Liver (tissue), 9 donors: ENCODE measurements around the gene BARX1. TPM values are rescaled to one million over a fixed set of nuclear protein-coding genes. Genes with fewer than 3 reads are reported as not detected.

Source experiments
- DNase-seq: peaks from one replicate; pipeline ENCODE4 v3.0.0-alpha.2; 2017; ENCODE audit warnings: low spot score
- H3K27ac ChIP-seq, 2 donors: one replicate each; pipeline ENCODE4 v1.7.0; 2013; ENCODE audit warnings: inconsistent platforms in 2 of 2, low read length in 2 of 2, control low read depth in 1 of 2, low read depth in 1 of 2, mild to moderate bottlenecking in 1 of 2
- H3K27me3 ChIP-seq, 4 donors: one replicate each; pipeline versions ENCODE4 v1.6.1 to v1.7.0; 2013; ENCODE audit warnings: low read length in 3 of 4, inconsistent platforms in 1 of 4, mild to moderate bottlenecking in 1 of 4, moderate library complexity in 1 of 4; ENCODE audit not compliant: control insufficient read depth in 4 of 4, insufficient read depth in 4 of 4
- H3K36me3 ChIP-seq, 4 donors: one replicate each; pipeline versions ENCODE4 v1.6.1 to v1.7.0; 2013; ENCODE audit warnings: low read length in 3 of 4, mild to moderate bottlenecking in 3 of 4, low read depth in 1 of 4, moderate library complexity in 1 of 4; ENCODE audit not compliant: control insufficient read depth in 4 of 4, insufficient read depth in 3 of 4
- H3K4me1 ChIP-seq, 4 donors: one replicate each; pipeline versions ENCODE4 v1.6.1 to v1.7.0; 2013; ENCODE audit warnings: low read length in 3 of 4, mild to moderate bottlenecking in 3 of 4, moderate library complexity in 1 of 4; ENCODE audit not compliant: control insufficient read depth in 4 of 4, insufficient read depth in 4 of 4
- H3K4me3 ChIP-seq, 3 donors: one replicate each; pipeline versions ENCODE4 v1.6.1 to v1.7.0; 2013; ENCODE audit warnings: low read length in 3 of 3, control low read depth in 1 of 3, low read depth in 1 of 3, mild to moderate bottlenecking in 1 of 3
- H3K9ac ChIP-seq, 2 donors: one replicate each; pipeline ENCODE4 v1.7.0; 2013; ENCODE audit warnings: low read length in 2 of 2, mild to moderate bottlenecking in 2 of 2, moderate library complexity in 2 of 2, control low read depth in 1 of 2, low read depth in 1 of 2
- H3K9me3 ChIP-seq, 4 donors: one replicate each; pipeline versions ENCODE4 v1.6.1 to v1.7.0; 2013; ENCODE audit warnings: low read length in 3 of 4; ENCODE audit not compliant: control insufficient read depth in 4 of 4
- EGR1 ChIP-seq, 2 donors: IDR thresholded peaks; 2 replicates each; pipeline ENCODE4 v1.6.1; 2016 to 2018; ENCODE audit warnings: antibody characterized with exemption in 2 of 2, low read depth in 2 of 2
- FOXA1 ChIP-seq: IDR thresholded peaks from 2 replicates; pipeline ENCODE4 v1.6.1; 2016; ENCODE audit warnings: antibody characterized with exemption
- FOXA2 ChIP-seq: IDR thresholded peaks from 2 replicates; pipeline ENCODE4 v1.6.1; 2016; ENCODE audit warnings: antibody characterized with exemption
- GABPA ChIP-seq, 2 donors: IDR thresholded peaks in 1 of 2; conservative IDR thresholded peaks in 1 of 2; 2 replicates each; pipeline ENCODE4 v1.6.1; 2016; ENCODE audit warnings: antibody characterized with exemption in 2 of 2, mild to moderate bottlenecking in 1 of 2, moderate library complexity in 1 of 2
- HNF4A ChIP-seq, 2 donors: conservative IDR thresholded peaks; 2 replicates each; pipeline ENCODE4 v1.6.1; 2016; ENCODE audit warnings: antibody characterized with exemption in 2 of 2, mild to moderate bottlenecking in 2 of 2
- HNF4G ChIP-seq: IDR thresholded peaks from 2 replicates; pipeline ENCODE4 v1.6.1; 2016; ENCODE audit warnings: antibody characterized with exemption
- JUND ChIP-seq, 2 donors: IDR thresholded peaks; 2 replicates each; pipeline ENCODE4 v1.6.1; 2016; ENCODE audit warnings: antibody characterized with exemption in 2 of 2
- NR2F2 ChIP-seq: IDR thresholded peaks from 2 replicates; pipeline ENCODE4 v1.6.1; 2016; ENCODE audit warnings: antibody characterized with exemption
- RAD21 ChIP-seq, 2 donors: IDR thresholded peaks; 2 replicates each; pipeline ENCODE4 v1.6.1; 2016; ENCODE audit warnings: antibody characterized with exemption in 2 of 2, mild to moderate bottlenecking in 2 of 2
- RXRA ChIP-seq, 2 donors: IDR thresholded peaks; 2 replicates each; pipeline ENCODE4 v1.6.1; 2017 to 2018; ENCODE audit warnings: antibody characterized with exemption in 2 of 2, mild to moderate bottlenecking in 1 of 2
- TAF1 ChIP-seq: conservative IDR thresholded peaks from 2 replicates; pipeline ENCODE4 v1.6.1; 2016; ENCODE audit warnings: antibody characterized with exemption, mild to moderate bottlenecking
- YY1 ChIP-seq: IDR thresholded peaks from 2 replicates; pipeline ENCODE4 v1.6.1; 2016; ENCODE audit warnings: antibody characterized with exemption, mild to moderate bottlenecking
- WGBS: extraction: QIAGEN DNeasy Blood & Tissue Kit; methylation state at CpG from one replicate; pipeline ENCODE4 v1.1.7; 2013; 5-methylcytosine and 5-hydroxymethylcytosine counted together
- polyA plus RNA-seq, 2 donors: library from polyadenylated mRNA; stranded (reverse) in 1 of 2; unstranded in 1 of 2; fragments of 200-250 nt in 1 of 2; fragments of >200 nt in 1 of 2; fragmentation: Nextera tagmentation in 1 of 2; extraction: Ambion mirVana in 1 of 2; gene quantifications; one replicate each; pipeline versions ENCODE4 v1.2.1 to v1.2.3, GENCODE V29; 2013 to 2015
- total RNA-seq, 2 donors: library from RNA; depleted of rRNA; stranded (reverse); fragments of >200 nt; gene quantifications; one replicate each; pipeline ENCODE4 v1.2.3, GENCODE V29; 2014
- TF ChIP-seq, protein P1 (sequence below): IDR thresholded peaks from 2 replicates; pipeline ENCODE4 v1.6.1; 2016; ENCODE audit warnings: antibody characterized with exemption
- TF ChIP-seq, protein P2 (sequence below): IDR thresholded peaks from 2 replicates; pipeline ENCODE4 v1.6.1; 2016; ENCODE audit warnings: antibody characterized with exemption, mild to moderate bottlenecking
- TF ChIP-seq, protein P3 (sequence below): IDR thresholded peaks from 2 replicates; pipeline ENCODE4 v1.6.1; 2016; ENCODE audit warnings: antibody characterized with exemption
- TF ChIP-seq, protein P4 (sequence below): IDR thresholded peaks from 2 replicates; pipeline ENCODE4 v1.6.1; 2016; ENCODE audit warnings: antibody characterized with exemption
- donor health status: healthy.
- donor health status: healthy.
- donor health status: healthy.
- donor health status: healthy.
- donor health status: healthy.

BARX1 gene
- total and polyA plus RNA-seq, 4 donors = not detected

DNA sequence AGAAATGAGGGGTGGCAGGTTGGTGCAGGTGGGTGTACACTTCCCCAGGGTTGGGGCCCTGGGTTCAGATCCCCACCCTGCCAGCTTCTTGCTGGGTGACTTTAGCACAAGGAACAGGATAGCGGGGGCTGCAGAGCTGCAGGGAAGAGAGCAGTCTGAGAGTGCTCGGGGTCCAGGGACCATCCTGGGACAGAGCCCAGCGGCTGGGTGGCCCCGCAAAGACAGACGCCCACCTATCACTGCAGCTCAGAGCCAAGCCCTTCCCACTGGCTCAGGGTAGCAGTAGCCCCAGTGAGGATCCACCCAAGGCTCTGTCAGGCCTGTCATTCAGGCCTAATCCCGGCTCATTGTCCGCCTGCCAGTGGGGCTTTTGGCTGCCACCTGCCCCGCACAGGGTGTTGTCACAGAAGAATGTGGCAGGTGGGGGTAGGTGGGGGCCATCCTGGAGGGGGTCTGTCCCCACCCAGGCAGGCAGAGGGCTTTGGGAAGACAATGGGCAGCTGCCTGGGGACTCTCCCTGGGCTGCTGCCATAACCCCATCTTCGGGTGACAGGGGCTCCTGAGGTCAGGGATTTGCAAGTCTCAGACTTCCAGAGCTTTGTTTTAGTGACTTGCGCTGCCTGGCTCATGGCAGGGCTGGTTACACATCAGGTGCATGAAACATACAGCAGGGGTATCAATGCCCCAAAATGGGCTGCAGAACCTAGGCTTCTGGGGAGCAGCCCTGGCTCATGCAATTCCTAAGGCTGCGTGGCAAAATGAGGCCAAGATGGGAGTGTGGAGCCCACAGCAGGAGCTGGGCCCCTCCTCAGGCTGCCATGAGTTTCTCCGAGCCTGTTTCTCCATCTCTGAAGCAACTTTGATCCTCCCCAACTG lies 52.1 kb downstream of the BARX1 start:
- Histone ChIP-seq H3K36me3 (no peaks in the 10 kb centered on the region), H3K27me3 (no peaks in the 10 kb centered on the region), H3K4me1 (no peaks in the 10 kb centered on the region), H3K4me3 (no peak overlapping the region), H3K9ac (no peak overlapping the region), H3K9me3 (no peaks in the 10 kb centered on the region), H3K27ac (no peak overlapping the region)
- TF ChIP-seq, protein P1, sequence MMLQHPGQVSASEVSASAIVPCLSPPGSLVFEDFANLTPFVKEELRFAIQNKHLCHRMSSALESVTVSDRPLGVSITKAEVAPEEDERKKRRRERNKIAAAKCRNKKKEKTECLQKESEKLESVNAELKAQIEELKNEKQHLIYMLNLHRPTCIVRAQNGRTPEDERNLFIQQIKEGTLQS = no peak
- TF ChIP-seq GABPA (IDR thresholded peaks at IDR 0.05 in 1 of 2, conservative IDR thresholded peaks at IDR 0.05 in 1 of 2) (no peak), TAF1 (no peak), HNF4G (no peak), FOXA2 (no peak), EGR1 (IDR thresholded peaks at IDR 0.05; ENCODE audit: low read depth in 2 of 2) (no peak), HNF4A (conservative IDR thresholded peaks at IDR 0.05) (no peak), RAD21 (IDR thresholded peaks at IDR 0.05) (no peak), FOXA1 (no peak), NR2F2 (no peak), JUND (IDR thresholded peaks at IDR 0.05) (no peak)
- TF ChIP-seq, protein P2, sequence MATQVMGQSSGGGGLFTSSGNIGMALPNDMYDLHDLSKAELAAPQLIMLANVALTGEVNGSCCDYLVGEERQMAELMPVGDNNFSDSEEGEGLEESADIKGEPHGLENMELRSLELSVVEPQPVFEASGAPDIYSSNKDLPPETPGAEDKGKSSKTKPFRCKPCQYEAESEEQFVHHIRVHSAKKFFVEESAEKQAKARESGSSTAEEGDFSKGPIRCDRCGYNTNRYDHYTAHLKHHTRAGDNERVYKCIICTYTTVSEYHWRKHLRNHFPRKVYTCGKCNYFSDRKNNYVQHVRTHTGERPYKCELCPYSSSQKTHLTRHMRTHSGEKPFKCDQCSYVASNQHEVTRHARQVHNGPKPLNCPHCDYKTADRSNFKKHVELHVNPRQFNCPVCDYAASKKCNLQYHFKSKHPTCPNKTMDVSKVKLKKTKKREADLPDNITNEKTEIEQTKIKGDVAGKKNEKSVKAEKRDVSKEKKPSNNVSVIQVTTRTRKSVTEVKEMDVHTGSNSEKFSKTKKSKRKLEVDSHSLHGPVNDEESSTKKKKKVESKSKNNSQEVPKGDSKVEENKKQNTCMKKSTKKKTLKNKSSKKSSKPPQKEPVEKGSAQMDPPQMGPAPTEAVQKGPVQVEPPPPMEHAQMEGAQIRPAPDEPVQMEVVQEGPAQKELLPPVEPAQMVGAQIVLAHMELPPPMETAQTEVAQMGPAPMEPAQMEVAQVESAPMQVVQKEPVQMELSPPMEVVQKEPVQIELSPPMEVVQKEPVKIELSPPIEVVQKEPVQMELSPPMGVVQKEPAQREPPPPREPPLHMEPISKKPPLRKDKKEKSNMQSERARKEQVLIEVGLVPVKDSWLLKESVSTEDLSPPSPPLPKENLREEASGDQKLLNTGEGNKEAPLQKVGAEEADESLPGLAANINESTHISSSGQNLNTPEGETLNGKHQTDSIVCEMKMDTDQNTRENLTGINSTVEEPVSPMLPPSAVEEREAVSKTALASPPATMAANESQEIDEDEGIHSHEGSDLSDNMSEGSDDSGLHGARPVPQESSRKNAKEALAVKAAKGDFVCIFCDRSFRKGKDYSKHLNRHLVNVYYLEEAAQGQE = no peak
- TF ChIP-seq, protein P3, sequence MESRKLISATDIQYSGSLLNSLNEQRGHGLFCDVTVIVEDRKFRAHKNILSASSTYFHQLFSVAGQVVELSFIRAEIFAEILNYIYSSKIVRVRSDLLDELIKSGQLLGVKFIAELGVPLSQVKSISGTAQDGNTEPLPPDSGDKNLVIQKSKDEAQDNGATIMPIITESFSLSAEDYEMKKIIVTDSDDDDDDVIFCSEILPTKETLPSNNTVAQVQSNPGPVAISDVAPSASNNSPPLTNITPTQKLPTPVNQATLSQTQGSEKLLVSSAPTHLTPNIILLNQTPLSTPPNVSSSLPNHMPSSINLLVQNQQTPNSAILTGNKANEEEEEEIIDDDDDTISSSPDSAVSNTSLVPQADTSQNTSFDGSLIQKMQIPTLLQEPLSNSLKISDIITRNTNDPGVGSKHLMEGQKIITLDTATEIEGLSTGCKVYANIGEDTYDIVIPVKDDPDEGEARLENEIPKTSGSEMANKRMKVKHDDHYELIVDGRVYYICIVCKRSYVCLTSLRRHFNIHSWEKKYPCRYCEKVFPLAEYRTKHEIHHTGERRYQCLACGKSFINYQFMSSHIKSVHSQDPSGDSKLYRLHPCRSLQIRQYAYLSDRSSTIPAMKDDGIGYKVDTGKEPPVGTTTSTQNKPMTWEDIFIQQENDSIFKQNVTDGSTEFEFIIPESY = no peak
- no peak for DNase-seq
- 90% methylated on average over 12 of the region's 12 CpGs for WGBS

DNA sequence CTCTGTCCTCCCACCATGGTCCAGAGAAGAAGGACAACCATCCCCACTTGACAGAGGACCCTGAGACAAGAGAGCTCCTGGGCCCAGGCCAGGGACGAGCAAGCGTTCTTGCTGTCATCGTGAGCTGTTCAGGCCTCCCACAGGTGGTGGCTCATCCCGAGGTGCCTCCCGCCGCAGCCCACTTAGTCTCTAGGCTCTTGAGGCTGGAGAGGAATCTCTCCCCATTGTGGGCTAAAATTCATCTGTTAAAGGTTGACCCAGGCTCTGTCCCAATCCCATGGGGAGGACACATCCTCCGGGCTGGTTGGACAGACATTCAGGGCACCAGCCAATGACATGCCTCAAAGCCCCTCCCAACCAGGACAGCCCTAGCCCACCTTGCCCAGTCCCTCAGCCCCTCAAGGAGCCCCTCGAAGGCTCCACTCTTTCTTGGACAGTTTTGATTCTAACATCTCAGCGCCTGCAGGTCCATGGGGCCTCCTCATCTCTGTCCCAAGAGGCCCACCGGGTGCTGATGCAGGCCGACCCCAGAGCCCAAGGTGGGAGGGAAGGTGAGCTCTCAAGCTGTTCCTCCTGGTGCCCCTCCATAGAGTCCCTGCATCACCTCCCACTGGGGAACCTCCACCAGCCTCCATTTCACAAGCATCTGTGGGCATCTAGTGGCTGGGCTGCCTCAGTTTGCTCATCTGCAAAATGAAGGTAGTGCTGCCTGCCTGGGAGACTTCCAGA lies 52.9 kb downstream of the BARX1 start:
- Histone ChIP-seq H3K4me1 (no peaks in the 10 kb centered on the region), H3K27ac (no peak overlapping the region), H3K9ac (no peak overlapping the region), H3K9me3 (no peaks in the 10 kb centered on the region), H3K27me3 (no peaks in the 10 kb centered on the region), H3K36me3 (no peaks in the 10 kb centered on the region), H3K4me3 (no peak overlapping the region)
- TF ChIP-seq JUND (IDR thresholded peaks at IDR 0.05) (no peak), RAD21 (IDR thresholded peaks at IDR 0.05) (no peak), FOXA1 (no peak), EGR1 (IDR thresholded peaks at IDR 0.05; ENCODE audit: low read depth in 2 of 2) (no peak), NR2F2 (no peak), TAF1 (no peak), RXRA (IDR thresholded peaks at IDR 0.05) (no peak), HNF4A (conservative IDR thresholded peaks at IDR 0.05) (no peak), YY1 (no peak)
- TF ChIP-seq, protein P3 = no peak
- TF ChIP-seq, protein P4, sequence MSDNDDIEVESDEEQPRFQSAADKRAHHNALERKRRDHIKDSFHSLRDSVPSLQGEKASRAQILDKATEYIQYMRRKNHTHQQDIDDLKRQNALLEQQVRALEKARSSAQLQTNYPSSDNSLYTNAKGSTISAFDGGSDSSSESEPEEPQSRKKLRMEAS = no peak
- WGBS = 92% methylated on average over 11 of the region's 11 CpGs
- DNase-seq = no peak
